Measurements from ENCODE around the gene DCANP1. TPM values are rescaled to one million over a fixed set of nuclear protein-coding genes. Genes with fewer than 3 reads are reported as not detected.
"Not testable (repeated sequence)": the region's sequence is repeated elsewhere in the genome, so short reads cannot be mapped to it uniquely, and the experiment has no call there.

DCANP1 gene
- total RNA-seq (not detected), polyA plus RNA-seq (not detected)
- long read RNA-seq, donor 1: 0 reads
- long read RNA-seq, donor 2: 0 reads
- long read RNA-seq, donor 3: 0 reads
- long read RNA-seq, donor 4: 0 reads

DNA sequence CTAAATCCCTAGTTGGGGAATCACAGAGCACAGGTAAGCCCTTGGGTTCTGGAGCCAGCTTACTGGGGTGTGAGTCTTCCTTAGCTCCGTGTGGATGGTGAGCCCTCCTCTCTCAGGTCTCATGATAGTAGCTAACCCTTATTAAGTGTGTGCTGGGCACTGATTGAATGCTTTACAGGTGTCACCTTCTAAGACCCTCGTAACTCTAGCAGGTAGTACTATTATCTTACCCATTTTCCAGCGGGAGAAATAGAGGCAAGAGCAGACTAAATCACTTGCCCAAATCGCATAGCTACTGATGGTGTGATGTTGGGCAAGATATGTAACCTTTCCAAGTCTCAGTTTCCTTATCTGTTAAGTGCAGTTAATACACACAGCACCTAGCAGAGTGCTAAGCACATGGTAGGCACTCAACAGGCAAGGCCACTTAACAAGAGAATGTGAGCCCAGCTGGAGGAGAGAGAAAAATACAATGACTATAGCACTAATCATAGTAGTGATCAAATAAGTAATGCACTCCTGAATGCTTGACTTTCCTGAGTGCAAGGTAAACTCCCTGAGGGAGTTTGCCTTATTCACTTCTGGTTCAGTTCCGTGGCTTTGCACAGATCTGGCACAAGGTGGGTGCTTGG is at the start of gene DCANP1:
TSS of gene DCANP1 (minus strand) at position 51 of the 632 bp plus-strand sequence. CDS start 240 bp downstream, outside the sequence.
- WGBS: 89% methylated on average over 5 of the region's 5 CpGs
- Histone ChIP-seq H3K4me3 (ENCODE audit: low read length) (no peak within 1 kb of the TSS), H3K27me3 (ENCODE audit: control insufficient read depth, insufficient read depth) (no peaks in the 10 kb centered on the region), H3K4me1 (ENCODE audit: control insufficient read depth, insufficient read depth, low read length) (no peaks in the 10 kb centered on the region), H3K27ac (ENCODE audit: low read length) (no peak within 1 kb of the TSS), H3K9me3 (ENCODE audit: control insufficient read depth, low read length) (no peaks in the 10 kb centered on the region)
- intact Hi-C loops (cut with DNase I): no loop called here
- ATAC-seq (no peak), DNase-seq (no peak)

DNA sequence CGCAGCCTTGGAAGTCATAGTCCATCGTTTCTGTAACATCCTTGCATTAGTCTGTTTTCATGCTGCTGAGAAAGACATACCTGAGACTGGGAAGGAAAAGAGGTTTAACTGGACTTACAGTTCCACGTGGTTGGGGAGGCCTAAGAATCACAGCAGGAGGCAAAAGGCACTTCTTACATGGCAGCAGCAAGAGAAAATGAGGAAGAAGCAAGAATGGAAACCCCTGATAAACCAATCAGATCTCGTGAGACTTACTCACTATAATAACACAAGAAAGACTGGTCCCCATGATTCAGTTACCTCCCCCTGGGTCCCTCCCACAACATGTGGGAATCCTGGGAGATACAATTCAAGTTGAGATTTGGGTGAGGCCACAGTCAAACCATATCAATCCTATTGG is 48.4 kb upstream of the DCANP1 start:
- H3K4me1 ChIP-seq (ENCODE audit: control insufficient read depth, insufficient read depth, low read length); DNase-seq; intact Hi-C loops (cut with DNase I); ATAC-seq; H3K4me3 ChIP-seq (ENCODE audit: low read length); H3K9me3 ChIP-seq (ENCODE audit: control insufficient read depth, low read length); H3K27ac ChIP-seq (ENCODE audit: low read length); H3K27me3 ChIP-seq (ENCODE audit: control insufficient read depth, insufficient read depth): not testable (repeated sequence)
- 80% methylated on average over 4 of the region's 4 CpGs for WGBS

GRCh38 chr5:135494196-135494595 is 47.0 kb upstream of the DCANP1 start:
- ATAC-seq: no peak
- 81% methylated on average over 5 of the region's 5 CpGs for WGBS
- Histone ChIP-seq H3K27ac (ENCODE audit: low read length) (no peak overlapping the region), H3K4me1 (ENCODE audit: control insufficient read depth, insufficient read depth, low read length) (peaks cover 4% of the 10 kb centered on the region), H3K27me3 (ENCODE audit: control insufficient read depth, insufficient read depth) (no peaks in the 10 kb centered on the region), H3K9me3 (ENCODE audit: control insufficient read depth, low read length) (no peaks in the 10 kb centered on the region), H3K4me3 (ENCODE audit: low read length) (no peak overlapping the region)
- no peak for DNase-seq
- intact Hi-C loops (cut with DNase I): no loop called here

GRCh38 chr5:135493406-135494180 is 46.4 kb upstream of the DCANP1 start:
- Histone ChIP-seq H3K27ac (ENCODE audit: low read length) (no peak overlapping the region), H3K27me3 (ENCODE audit: control insufficient read depth, insufficient read depth) (no peaks in the 10 kb centered on the region), H3K4me3 (ENCODE audit: low read length) (no peak overlapping the region), H3K9me3 (ENCODE audit: control insufficient read depth, low read length) (no peaks in the 10 kb centered on the region), H3K4me1 (ENCODE audit: control insufficient read depth, insufficient read depth, low read length) (peaks cover 6% of the 10 kb centered on the region)
- ATAC-seq: peak in 1 of 2 donors; percentile 9
- DNase-seq: no peak
- WGBS: 75% methylated on average over 8 of the region's 8 CpGs
- intact Hi-C loops (cut with DNase I): no loop called here

DNA sequence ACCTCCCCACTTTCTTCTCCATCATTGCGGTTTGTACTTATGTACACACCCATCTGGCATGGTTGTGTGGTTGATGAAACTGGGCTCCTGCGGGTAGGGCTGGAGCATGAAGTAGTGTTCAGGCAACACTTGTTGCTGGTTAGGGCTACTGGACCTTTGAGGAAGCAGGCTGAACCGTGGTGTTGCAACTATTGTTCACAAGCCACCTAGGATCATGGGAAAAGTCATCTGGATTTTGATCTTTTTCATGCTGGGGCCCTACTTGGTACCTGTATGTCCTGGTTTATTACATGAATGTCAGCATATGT is 45.1 kb upstream of the DCANP1 start:
- Histone ChIP-seq H3K4me3 (ENCODE audit: low read length) (no peak overlapping the region), H3K27me3 (ENCODE audit: control insufficient read depth, insufficient read depth) (no peaks in the 10 kb centered on the region), H3K9me3 (ENCODE audit: control insufficient read depth, low read length) (no peaks in the 10 kb centered on the region), H3K27ac (ENCODE audit: low read length) (no peak overlapping the region), H3K4me1 (ENCODE audit: control insufficient read depth, insufficient read depth, low read length) (peaks cover 6% of the 10 kb centered on the region)
- 56% methylated on average over 3 of the region's 3 CpGs for WGBS
- intact Hi-C loops (cut with DNase I): no loop called here
- no peak for ATAC-seq
- no peak for DNase-seq

- DNase-seq: no peak
- no peak for ATAC-seq
- intact Hi-C loops (cut with DNase I): no loop called here
- Histone ChIP-seq H3K4me3 (ENCODE audit: low read length) (no peak overlapping the region), H3K4me1 (ENCODE audit: control insufficient read depth, insufficient read depth, low read length) (peaks cover 6% of the 10 kb centered on the region), H3K27me3 (ENCODE audit: control insufficient read depth, insufficient read depth) (no peaks in the 10 kb centered on the region), H3K9me3 (ENCODE audit: control insufficient read depth, low read length) (no peaks in the 10 kb centered on the region), H3K27ac (ENCODE audit: low read length) (no peak overlapping the region)
- WGBS: 14% methylated on average over 40 of the region's 40 CpGs
These were observed 44.6 kb upstream of the DCANP1 start for GRCh38 chr5:135491552-135492318.

DNA sequence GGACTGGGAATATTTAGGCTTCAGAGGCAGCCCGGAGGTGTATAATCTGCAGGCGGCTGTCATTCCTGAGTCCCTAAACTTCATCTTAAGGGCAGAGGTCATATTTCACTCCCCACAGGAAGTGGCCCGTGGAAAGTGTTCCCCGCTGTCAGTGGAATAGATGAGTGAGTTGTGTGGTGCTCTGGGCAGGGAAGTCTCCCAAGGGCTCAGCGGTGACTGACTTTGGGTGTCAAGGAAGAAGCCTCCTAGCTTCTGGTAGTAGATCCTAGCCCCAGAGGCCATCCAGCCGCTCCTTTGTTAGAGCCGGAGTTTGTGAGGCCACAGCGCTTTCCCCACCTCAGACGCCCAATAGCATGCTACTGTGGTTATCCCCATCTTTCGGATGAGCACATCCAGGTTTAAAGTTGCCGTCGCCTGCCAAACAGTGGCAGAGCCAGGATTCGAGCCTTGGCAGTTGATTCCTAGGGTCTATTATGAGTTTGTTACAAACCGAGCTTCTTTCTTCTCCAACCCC is 43.9 kb upstream of the DCANP1 start:
- Histone ChIP-seq H3K4me1 (ENCODE audit: control insufficient read depth, insufficient read depth, low read length) (peaks cover 6% of the 10 kb centered on the region), H3K27me3 (ENCODE audit: control insufficient read depth, insufficient read depth) (no peaks in the 10 kb centered on the region), H3K9me3 (ENCODE audit: control insufficient read depth, low read length) (no peaks in the 10 kb centered on the region), H3K27ac (ENCODE audit: low read length) (no peak overlapping the region), H3K4me3 (ENCODE audit: low read length) (no peak overlapping the region)
- no peak for ATAC-seq
- 26% methylated on average over 14 of the region's 14 CpGs for WGBS
- DNase-seq: no peak
- intact Hi-C loops (cut with DNase I): no loop called here

GRCh38 chr5:135490245-135491037 is 43.3 kb upstream of the DCANP1 start:
- DNase-seq (no peak), ATAC-seq (no peak)
- Histone ChIP-seq H3K4me3 (ENCODE audit: low read length) (peak overlapping the region; percentile 7), H3K9me3 (ENCODE audit: control insufficient read depth, low read length) (no peaks in the 10 kb centered on the region), H3K27me3 (ENCODE audit: control insufficient read depth, insufficient read depth) (no peaks in the 10 kb centered on the region), H3K27ac (ENCODE audit: low read length) (no peak overlapping the region), H3K4me1 (ENCODE audit: control insufficient read depth, insufficient read depth, low read length) (peaks cover 6% of the 10 kb centered on the region)
- intact Hi-C loops (cut with DNase I): no loop called here
- 13% methylated on average over 49 of the region's 49 CpGs for WGBS

DNA sequence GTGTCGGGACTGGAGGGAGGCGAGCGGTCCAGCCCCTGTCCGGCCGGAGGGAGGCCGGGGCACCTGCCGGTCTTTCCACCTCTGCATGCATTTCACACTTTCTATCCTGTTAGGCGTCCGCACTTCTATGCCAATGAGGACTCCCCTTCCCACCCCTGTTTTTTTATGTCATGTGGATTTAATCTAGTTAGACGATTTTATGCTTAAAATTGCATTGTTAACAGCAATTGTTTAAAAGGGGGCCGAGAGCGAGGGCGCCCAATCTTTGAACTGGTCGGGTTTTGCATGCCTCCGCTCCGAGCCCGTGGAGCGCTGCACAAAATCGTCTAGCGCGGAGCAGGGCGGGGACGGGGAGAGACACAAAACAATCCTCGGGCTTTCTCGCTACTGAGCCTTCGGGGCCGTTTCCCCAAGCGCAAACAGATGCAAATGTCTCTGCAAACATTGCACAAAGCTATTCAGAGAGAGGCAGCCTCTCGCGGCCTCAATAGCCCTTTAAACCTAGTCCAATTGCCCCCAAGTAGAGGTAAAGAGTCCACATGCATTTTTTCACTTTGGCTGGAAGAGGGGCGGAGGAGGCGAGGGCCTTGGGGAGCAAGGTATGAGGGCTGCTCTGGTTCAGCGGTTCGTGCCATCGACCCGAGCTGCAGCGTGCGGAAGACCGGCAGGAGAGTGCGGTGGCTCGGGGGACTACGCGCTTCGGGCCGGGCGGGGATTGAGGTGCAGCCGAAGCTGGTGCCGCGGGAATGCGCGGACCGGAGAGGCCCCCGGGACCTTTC is 42.5 kb upstream of the DCANP1 start:
- Histone ChIP-seq H3K27ac (ENCODE audit: low read length) (no peak overlapping the region), H3K27me3 (ENCODE audit: control insufficient read depth, insufficient read depth) (no peaks in the 10 kb centered on the region), H3K4me3 (ENCODE audit: low read length) (peak overlapping the region; percentile 38), H3K9me3 (ENCODE audit: control insufficient read depth, low read length) (no peaks in the 10 kb centered on the region), H3K4me1 (ENCODE audit: control insufficient read depth, insufficient read depth, low read length) (peaks cover 6% of the 10 kb centered on the region)
- DNase-seq: no peak
- intact Hi-C loops (cut with DNase I): no loop called here
- WGBS: 2% methylated on average over 53 of the region's 53 CpGs
- no peak for ATAC-seq

Measured in right cardiac atrium (tissue), 5 donors.